NCI-H2107 treated with DMSO at 0.1 percent for 48 hours (cell line): ENCODE data around the gene ELMO1.

ENCODE experiments used
- DNase-seq: peaks from one replicate; lab custom pipeline; 2025; ENCODE audit not compliant: unreplicated experiment; lab: John Stamatoyannopoulos, UW

ELMO1 gene

DNA sequence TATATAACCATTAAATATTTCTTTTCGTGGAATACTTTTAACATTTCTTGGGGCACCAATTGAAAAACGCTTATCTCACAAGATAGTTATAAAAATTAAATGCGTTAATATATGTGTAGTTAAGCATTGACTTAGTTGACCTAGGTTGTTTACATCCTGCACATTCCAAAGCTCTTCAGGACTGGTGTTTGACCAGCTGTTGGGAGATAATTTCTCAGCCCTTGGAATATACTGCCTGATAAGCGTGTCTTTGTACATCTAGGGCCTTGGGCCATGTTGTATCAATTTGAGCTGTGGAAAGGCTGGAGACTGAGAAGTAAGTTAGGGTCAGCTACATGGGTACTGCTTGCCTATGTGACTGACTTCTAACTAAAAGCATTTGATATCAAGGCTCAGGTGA is 634.4 kb downstream of the ELMO1 start:
- no peak for DNase-seq

DNA sequence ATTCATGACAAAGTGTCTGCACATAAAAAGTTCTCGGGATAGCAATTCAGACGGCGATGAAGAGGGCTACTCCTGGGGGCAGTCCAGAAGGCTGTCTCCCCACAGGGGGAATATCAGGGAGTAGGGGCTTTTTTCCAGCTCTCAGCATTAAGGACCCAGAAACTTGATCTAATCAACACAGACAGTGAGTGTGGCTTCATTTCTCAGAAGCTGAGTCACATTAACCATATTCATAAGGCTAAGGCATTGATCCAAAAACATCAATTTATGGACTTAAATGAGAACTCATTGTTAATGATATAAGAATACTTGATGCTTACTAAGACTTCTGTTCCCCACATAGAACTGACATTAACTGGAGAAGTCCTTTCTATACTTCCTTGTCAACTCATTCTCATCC is 636.9 kb downstream of the ELMO1 start:
- DNase-seq, result no peak

DNA sequence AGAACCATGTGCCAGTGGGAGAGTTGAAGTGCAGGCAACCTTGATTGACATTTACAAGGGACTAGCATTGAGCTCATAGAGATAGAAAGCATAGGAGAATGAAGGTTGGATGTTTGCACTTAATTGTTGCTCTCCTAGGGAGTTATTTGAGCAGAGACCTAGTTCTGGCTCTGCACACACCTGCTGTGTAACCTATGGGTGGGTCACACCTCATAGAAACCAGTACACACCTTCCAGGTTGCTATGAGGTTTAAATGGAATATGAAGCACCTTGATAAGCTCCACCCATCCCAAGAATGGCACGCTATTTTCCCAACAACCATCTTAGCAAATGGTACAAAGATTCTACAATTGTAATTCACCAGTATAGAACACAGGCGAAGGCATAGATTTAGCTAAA is 638.2 kb downstream of the ELMO1 start:
- DNase-seq, result no peak

DNA sequence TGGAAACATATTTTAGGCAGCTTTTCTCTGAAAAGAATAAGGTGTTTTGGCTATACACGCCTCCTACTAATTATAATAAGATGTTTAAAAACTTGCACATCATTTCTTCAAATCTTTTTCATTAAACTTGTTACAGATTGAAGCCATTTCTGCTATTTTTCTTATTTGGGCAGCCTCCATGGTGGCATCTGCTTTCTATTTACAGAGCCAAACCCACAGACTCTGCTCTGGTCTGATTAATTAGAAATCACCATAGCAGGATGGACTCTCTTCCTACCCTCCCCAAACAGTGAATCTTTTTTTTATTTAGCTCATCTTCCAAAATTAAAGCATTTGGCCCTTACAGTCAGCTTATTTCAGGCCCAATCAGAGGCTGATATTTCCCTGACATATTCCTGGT is 638.6 kb downstream of the ELMO1 start:
- DNase-seq, result no peak

DNA sequence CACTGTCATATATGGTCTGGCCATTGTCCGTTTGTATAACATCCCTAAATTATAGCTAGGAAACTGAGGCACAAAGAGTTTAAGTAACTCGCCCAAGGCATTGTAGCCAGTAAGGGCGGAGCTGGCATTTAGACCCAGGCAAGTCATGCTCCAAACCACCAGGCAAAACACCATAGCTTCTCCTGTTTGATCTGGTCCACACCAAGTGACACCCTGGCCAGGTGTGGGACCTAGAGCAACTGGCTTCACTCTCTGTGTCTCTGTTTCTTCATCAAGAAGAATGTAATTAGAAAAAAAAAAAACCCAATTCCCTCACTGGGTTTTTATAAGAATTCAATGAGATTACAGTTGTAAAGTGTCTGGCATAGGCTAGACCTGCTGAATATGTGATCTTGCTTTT is 639.2 kb downstream of the ELMO1 start:
- DNase-seq, result no peak

DNA sequence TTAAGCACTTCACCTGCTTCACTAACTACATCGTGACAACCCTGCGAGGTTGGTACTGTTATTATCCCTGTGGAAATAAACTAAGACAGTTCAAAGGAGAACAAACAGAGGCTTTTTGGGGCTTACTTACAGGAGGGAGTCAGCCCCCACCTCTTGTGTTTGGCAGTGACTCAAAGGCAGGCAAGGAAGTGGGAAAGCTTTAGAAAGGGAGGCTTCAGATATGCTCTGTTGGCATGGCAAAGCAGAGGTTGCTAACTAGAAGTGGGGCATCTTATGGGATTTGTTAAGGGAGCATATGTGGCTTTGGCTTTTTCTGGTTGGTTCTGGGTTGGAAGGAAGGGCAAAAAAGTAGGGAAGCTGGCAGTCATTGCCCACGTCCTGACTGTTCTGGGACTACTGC is 639.6 kb downstream of the ELMO1 start:
- no peak for DNase-seq

DNA sequence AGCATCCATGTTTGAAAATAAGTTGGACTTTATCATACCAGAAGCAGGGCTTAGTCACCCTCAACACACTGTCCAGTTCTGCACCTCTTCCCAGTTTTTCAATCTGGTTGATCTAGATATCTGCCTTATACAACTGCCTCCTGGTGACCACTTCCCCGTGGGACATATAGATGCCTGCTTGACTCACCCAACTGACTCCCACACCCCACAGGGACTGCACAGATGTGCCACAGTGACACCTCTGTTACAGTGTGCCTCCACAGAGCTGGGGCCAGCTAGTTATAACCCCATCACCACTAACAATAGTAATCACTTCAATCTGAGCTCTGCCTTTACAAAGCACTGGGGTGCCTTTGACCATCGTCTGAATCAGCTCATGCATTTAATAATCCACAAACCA is 641.8 kb downstream of the ELMO1 start:
- DNase-seq, result no peak
